Measurements from ENCODE around the gene USP30.

USP30 gene

GRCh38 chr12:109093022-109093918 lies 40.9 kb downstream of the USP30 start, which contains the start of gene ALKBH2:
Gene ALKBH2, minus strand, starts transcription at chr12:109093472. Its CDS starts 686 bp downstream, at chr12:109092786.
- FAIRE-seq (peak; percentile 96), DNase-seq (ENCODE audit: insufficient read length, low spot score) (peak; percentile 86)

- no peak for FAIRE-seq
- DNase-seq (ENCODE audit: insufficient read length, low spot score) = no peak
Observed at GRCh38 chr12:109097140-109097434, 44.7 kb downstream of the USP30 start.

- FAIRE-seq (peak; percentile 88), DNase-seq (ENCODE audit: insufficient read length, low spot score) (peak; percentile 94)
Observed at GRCh38 chr12:109097435-109098182, 45.2 kb downstream of the USP30 start, which contains the start of gene UNG. Gene UNG, plus strand, starts transcription at chr12:109097597. Its CDS starts 83 bp downstream, at chr12:109097680.

- FAIRE-seq (peak; percentile 11), DNase-seq (ENCODE audit: insufficient read length, low spot score) (no peak)
Observed at GRCh38 chr12:109098183-109098604, 45.8 kb downstream of the USP30 start.

- peak; percentile 31 for FAIRE-seq
- DNase-seq (ENCODE audit: insufficient read length, low spot score) = no peak
Observed at GRCh38 chr12:109098651-109099050, 46.3 kb downstream of the USP30 start.

- DNase-seq (ENCODE audit: insufficient read length, low spot score) (no peak), FAIRE-seq (no peak)
Observed at GRCh38 chr12:109099431-109100020, 47.1 kb downstream of the USP30 start.

- FAIRE-seq (no peak), DNase-seq (ENCODE audit: insufficient read length, low spot score) (no peak)
Observed at GRCh38 chr12:109100741-109101140, 48.4 kb downstream of the USP30 start.

- FAIRE-seq = no peak
- no peak for DNase-seq (ENCODE audit: insufficient read length, low spot score)
Observed at GRCh38 chr12:109102491-109102890, 50.1 kb downstream of the USP30 start.

GRCh38 chr12:109105176-109105575 lies 52.8 kb downstream of the USP30 start:
- FAIRE-seq (no peak), DNase-seq (ENCODE audit: insufficient read length, low spot score) (no peak)

- DNase-seq (ENCODE audit: insufficient read length, low spot score) = no peak
- FAIRE-seq = no peak
Observed at GRCh38 chr12:109109746-109110350, 57.5 kb downstream of the USP30 start.

- DNase-seq (ENCODE audit: insufficient read length, low spot score) = no peak
- FAIRE-seq = no peak
Observed at GRCh38 chr12:109110988-109111495, 58.7 kb downstream of the USP30 start.

GRCh38 chr12:109112720-109113465 lies 60.5 kb downstream of the USP30 start:
- DNase-seq (ENCODE audit: insufficient read length, low spot score) (no peak), FAIRE-seq (no peak)

- FAIRE-seq (no peak), DNase-seq (ENCODE audit: insufficient read length, low spot score) (no peak)
Observed at GRCh38 chr12:109113661-109114321, 61.4 kb downstream of the USP30 start.

- FAIRE-seq = no peak
- no peak for DNase-seq (ENCODE audit: insufficient read length, low spot score)
Observed at GRCh38 chr12:109114644-109115043, 62.3 kb downstream of the USP30 start.

- DNase-seq (ENCODE audit: insufficient read length, low spot score) = no peak
- FAIRE-seq = no peak
Observed at GRCh38 chr12:109115404-109115757, 63.0 kb downstream of the USP30 start.

- DNase-seq (ENCODE audit: insufficient read length, low spot score) (no peak), FAIRE-seq (no peak)
Observed at GRCh38 chr12:109115758-109116610, 63.6 kb downstream of the USP30 start, which contains the start of gene ACACB. Gene ACACB, plus strand, starts transcription at chr12:109116587. Its CDS starts 22,819 bp downstream, at chr12:109139406.

- DNase-seq (ENCODE audit: insufficient read length, low spot score) = no peak
- no peak for FAIRE-seq
Observed at GRCh38 chr12:109116611-109116949, 64.2 kb downstream of the USP30 start.

- DNase-seq (ENCODE audit: insufficient read length, low spot score) (no peak), FAIRE-seq (no peak)
Observed at GRCh38 chr12:109120095-109120494, 67.7 kb downstream of the USP30 start.

- no peak for DNase-seq (ENCODE audit: insufficient read length, low spot score)
- no peak for FAIRE-seq
Observed at GRCh38 chr12:109120557-109120956, 68.2 kb downstream of the USP30 start.
